HG02610 (cell line): ENCODE measurements around the gene EI24.
A peak's percentile ranks its signal among the peaks of the same experiment; 100 is the strongest.

Source experiments
- ATAC-seq: cut with Tn5 transposase; IDR thresholded peaks from one replicate; pipeline ENCODE4 v1.9.1; 2021; ENCODE audit warnings: mild to moderate bottlenecking, moderate library complexity; ENCODE audit not compliant: unreplicated experiment

EI24 gene

DNA sequence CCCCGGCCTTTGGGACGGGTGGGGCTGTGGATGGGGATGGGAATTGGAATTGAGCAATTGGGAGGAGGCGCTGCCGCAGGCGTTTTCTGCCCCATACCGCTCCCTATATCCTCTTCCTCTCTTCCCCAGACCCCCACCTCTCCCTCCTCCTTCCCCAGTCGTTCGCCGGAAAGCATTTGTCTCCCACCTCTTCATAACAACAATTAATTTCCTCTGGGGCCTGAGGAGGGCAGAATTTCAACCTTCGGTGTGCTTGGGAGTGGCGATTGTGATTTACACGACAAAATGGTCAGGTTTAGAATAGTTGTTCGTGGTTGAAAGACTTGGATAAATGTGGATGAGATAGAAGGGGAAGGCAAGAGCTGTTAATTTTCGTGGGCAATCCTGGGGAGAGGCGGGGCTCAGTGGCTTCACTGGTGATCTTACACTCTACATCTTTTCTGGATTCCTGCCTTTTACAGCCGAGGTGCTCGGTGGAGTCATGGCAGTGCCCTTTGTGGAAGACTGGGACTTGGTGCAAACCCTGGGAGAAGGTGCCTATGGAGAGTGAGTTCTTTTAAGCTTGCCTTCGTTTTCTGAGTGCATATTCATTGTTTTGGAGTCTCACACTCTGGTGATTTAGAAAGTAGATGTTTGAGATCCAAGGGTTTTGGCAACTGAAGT, 57.1 kb downstream of the EI24 start:
- ATAC-seq, result peak; percentile 25

DNA sequence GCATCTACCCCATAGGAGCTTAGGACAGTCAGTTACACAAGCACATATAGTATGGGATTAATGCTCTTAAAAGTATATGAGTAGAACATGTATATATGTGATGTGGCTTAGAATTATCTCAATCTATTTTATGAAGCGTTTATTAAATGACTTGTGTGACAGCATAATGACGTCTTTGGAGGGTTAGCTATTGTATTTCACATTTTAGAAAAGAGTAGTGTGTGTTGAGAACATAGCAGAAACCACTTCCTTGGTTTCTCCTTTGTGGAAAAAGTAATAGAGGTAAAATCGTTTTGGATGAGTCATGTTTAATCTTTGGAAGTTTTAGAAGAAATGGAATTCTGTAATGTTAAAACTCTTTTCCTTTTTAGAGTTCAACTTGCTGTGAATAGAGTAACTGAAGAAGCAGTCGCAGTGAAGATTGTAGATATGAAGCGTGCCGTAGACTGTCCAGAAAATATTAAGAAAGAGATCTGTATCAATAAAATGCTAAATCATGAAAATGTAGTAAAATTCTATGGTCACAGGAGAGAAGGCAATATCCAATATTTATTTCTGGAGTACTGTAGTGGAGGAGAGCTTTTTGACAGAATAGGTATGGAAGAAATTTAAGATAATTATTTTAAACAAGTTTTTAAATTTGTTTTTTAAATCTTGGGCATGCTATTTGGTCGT, 58.1 kb downstream of the EI24 start:
- no peak for ATAC-seq
